Ishikawa (cell line): Measurements from ENCODE around the gene PLA2G2F.

Source experiments
- CEBPB ChIP-seq: IDR thresholded peaks from 2 replicates; pipeline ENCODE4 v1.6.1; 2012
- CREB1 ChIP-seq: IDR thresholded peaks from 2 replicates; pipeline ENCODE4 v1.6.1; 2012; ENCODE audit warnings: low read depth
- EGR1 ChIP-seq: IDR thresholded peaks from 2 replicates; pipeline ENCODE4 v1.6.1; 2012
- EP300 ChIP-seq: IDR thresholded peaks from 2 replicates; pipeline ENCODE4 v1.6.1; 2012; ENCODE audit warnings: borderline replicate concordance
- FOXM1 ChIP-seq: IDR thresholded peaks from 2 replicates; pipeline ENCODE4 v1.6.1; 2012; ENCODE audit warnings: low read depth, borderline replicate concordance
- NFIC ChIP-seq: IDR thresholded peaks from 2 replicates; pipeline ENCODE4 v1.6.1; 2012
- RAD21 ChIP-seq: IDR thresholded peaks from 2 replicates; pipeline ENCODE4 v1.6.1; 2012; ENCODE audit warnings: low read depth
- TAF1 ChIP-seq: IDR thresholded peaks from 2 replicates; pipeline ENCODE4 v1.6.1; 2012; ENCODE audit warnings: low read depth, mild to moderate bottlenecking
- TCF12 ChIP-seq: IDR thresholded peaks from 2 replicates; pipeline ENCODE4 v1.6.1; 2012; ENCODE audit warnings: low read depth
- TEAD4 ChIP-seq: IDR thresholded peaks from 2 replicates; pipeline ENCODE4 v1.6.1; 2012
- YY1 ChIP-seq: IDR thresholded peaks from 2 replicates; pipeline ENCODE4 v1.6.1; 2012; ENCODE audit warnings: low read depth
- ZBTB7A ChIP-seq: IDR thresholded peaks from 2 replicates; pipeline ENCODE4 v1.6.1; 2012; ENCODE audit warnings: low read depth
- TF ChIP-seq, protein P1 (sequence below): IDR thresholded peaks from 2 replicates; pipeline ENCODE4 v1.6.1; 2012; ENCODE audit warnings: low read depth, mild to moderate bottlenecking
- TF ChIP-seq, protein P2 (sequence below): IDR thresholded peaks from 2 replicates; pipeline ENCODE4 v1.6.1; 2012
- TF ChIP-seq, protein P3 (sequence below): IDR thresholded peaks from 2 replicates; pipeline ENCODE4 v1.6.1; 2012

Gene PLA2G2F

DNA sequence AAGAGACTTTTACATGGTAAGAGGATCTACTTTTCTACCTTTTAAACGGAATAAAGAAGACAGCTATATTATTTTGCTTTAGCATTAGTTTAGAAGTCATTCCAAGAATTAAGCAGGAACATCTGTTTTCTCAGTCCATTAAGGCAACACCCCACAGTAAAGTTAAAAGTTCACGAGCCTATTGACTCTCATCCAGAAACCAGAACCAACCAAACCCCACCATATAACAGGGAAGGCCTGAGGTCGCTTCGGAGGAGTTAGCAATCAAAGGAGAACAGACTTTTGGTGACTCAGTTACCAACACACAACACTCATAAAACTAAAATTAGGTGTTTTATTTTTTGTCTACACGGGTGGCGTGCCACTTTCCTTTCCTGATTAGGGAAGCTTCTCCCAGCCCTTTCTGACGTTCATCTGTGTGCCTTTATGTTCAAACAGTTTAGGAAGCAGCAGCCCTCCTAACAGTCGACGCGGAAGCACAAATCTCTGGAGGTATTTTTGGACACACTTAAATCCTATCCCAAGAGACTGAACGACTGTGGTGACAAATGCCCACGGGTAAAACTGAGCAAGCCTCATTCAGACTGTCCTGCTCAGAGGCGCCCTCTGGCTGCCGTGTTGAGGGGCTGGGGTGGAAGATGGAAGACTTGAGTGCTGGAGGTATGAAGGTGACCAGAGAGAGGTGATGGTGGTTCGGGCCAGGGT lies 55.8 kb downstream of the PLA2G2F start:
- no peak for TF ChIP-seq EGR1
- TF ChIP-seq EP300, result no peak
- TF ChIP-seq YY1, result no peak
- TF ChIP-seq RAD21, result peak; percentile 43; the same call in 1 of the 2 replicates
- TF ChIP-seq, protein P1, sequence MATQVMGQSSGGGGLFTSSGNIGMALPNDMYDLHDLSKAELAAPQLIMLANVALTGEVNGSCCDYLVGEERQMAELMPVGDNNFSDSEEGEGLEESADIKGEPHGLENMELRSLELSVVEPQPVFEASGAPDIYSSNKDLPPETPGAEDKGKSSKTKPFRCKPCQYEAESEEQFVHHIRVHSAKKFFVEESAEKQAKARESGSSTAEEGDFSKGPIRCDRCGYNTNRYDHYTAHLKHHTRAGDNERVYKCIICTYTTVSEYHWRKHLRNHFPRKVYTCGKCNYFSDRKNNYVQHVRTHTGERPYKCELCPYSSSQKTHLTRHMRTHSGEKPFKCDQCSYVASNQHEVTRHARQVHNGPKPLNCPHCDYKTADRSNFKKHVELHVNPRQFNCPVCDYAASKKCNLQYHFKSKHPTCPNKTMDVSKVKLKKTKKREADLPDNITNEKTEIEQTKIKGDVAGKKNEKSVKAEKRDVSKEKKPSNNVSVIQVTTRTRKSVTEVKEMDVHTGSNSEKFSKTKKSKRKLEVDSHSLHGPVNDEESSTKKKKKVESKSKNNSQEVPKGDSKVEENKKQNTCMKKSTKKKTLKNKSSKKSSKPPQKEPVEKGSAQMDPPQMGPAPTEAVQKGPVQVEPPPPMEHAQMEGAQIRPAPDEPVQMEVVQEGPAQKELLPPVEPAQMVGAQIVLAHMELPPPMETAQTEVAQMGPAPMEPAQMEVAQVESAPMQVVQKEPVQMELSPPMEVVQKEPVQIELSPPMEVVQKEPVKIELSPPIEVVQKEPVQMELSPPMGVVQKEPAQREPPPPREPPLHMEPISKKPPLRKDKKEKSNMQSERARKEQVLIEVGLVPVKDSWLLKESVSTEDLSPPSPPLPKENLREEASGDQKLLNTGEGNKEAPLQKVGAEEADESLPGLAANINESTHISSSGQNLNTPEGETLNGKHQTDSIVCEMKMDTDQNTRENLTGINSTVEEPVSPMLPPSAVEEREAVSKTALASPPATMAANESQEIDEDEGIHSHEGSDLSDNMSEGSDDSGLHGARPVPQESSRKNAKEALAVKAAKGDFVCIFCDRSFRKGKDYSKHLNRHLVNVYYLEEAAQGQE, result no peak

DNA sequence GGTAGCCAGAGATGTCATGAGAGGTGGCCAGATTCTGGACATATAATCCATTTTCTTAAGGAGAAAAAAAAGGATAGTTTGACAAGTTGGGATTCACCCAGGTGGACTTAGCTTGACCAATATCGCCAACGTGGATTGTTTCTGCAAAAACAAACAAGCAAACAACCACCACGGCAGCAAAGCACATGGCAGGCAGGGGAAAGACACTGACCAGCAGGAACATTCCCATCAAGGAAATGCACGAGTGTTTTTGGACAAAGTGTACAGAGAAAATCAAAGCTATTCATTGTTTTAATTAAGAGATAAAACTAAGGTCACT lies 56.3 kb downstream of the PLA2G2F start:
- no peak for TF ChIP-seq EGR1

DNA sequence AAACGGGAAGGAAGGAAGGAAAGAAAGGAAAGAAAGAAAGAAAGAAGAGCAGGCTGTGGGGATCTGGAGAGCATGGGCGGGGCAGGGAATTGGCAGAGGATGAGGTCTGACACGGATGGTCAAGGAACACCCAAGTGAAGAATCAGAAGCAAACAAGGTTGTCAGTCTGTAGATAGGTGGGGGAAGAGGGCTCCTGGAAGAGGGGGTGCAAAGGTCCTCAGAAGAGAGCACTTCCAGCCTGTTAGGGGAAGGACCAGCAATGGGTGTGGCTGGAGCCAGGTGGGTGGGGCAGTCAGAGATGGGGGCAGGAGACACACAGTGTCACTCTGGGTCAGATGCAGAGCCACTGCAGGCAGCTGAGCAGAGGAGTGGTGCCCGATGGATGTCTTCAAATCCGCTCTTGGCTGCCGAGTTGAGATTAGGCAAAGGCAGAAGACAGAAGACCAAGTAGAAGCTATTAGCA lies 58.2 kb downstream of the PLA2G2F start:
- TF ChIP-seq YY1 (no peak), TCF12 (no peak), CEBPB (no peak), TEAD4 (no peak)
- TF ChIP-seq, protein P2, sequence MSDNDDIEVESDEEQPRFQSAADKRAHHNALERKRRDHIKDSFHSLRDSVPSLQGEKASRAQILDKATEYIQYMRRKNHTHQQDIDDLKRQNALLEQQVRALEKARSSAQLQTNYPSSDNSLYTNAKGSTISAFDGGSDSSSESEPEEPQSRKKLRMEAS, result no peak

DNA sequence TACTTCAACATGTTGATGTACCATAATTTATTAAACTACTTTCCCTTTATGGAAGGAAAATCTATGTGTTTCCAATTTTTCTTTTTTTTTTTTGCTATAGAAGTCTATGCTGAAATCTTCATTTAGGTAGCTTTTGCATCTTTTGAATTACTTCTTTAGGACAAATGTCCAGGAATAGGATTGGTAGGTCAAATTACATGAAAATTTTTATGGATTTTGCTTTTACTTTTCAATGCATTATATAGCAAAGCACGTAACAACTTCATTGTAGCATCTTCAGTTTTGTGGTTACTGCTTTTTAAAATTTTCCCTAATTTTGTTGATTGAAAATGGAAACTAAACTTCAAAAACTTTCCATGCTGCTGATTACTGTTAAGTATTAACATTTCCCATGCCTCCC lies 59.2 kb downstream of the PLA2G2F start:
- TF ChIP-seq CEBPB (no peak), ZBTB7A (no peak)
- TF ChIP-seq, protein P1, result no peak

DNA sequence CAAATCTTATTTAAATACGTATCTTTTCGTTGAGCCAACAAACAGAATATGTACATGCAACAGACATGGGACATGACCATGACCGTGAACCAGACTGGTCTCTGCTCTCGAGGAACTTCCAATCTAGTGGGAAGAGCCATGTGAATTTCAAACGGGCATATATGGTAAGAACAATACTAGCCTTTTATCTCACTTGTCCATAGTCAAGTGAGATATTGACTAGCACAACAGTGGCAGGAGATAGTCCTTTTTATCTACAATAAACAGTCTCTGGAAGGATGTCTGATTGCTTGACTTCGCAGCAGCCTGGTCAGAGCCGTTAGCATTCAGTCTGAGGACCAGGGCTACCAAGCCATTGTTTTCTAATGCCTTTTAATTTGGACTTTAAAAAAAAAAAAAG lies 59.8 kb downstream of the PLA2G2F start:
- TF ChIP-seq, protein P1, result no peak
- TF ChIP-seq EGR1 (no peak), TCF12 (no peak), FOXM1 (no peak), TEAD4 (no peak), TAF1 (no peak), EP300 (no peak), NFIC (no peak), YY1 (no peak), CEBPB (no peak), ZBTB7A (no peak), CREB1 (no peak), RAD21 (no peak)
- TF ChIP-seq, protein P3, sequence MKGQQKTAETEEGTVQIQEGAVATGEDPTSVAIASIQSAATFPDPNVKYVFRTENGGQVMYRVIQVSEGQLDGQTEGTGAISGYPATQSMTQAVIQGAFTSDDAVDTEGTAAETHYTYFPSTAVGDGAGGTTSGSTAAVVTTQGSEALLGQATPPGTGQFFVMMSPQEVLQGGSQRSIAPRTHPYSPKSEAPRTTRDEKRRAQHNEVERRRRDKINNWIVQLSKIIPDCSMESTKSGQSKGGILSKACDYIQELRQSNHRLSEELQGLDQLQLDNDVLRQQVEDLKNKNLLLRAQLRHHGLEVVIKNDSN, result no peak

DNA sequence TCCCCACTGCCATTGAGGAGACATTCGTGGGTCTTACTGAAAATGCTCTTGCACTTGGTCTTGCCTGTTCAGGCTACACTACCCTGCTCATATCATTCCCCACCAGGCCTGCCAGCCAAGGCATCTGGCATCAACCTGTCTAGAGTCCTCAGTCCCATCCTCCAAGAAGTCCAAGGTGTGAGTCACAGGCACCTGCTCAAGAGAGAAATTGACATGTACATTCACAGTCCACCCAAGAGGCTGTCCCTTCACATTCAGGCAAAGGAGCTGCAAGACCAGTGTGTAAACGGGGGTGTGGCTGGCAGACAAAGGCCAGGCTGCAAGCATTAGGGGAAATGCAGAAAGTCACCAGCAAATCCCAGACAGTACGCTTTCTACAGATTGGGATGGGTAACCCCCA lies 60.3 kb downstream of the PLA2G2F start:
- TF ChIP-seq, protein P3, result no peak
- no peak for TF ChIP-seq TCF12
- no peak for TF ChIP-seq CEBPB
- TF ChIP-seq EGR1, result no peak
- no peak for TF ChIP-seq EP300
- TF ChIP-seq FOXM1, result no peak
- TF ChIP-seq TAF1, result no peak
- TF ChIP-seq CREB1, result no peak
- no peak for TF ChIP-seq ZBTB7A
- TF ChIP-seq, protein P2, result no peak
- no peak for TF ChIP-seq TEAD4
- no peak for TF ChIP-seq YY1
- TF ChIP-seq, protein P1, result no peak
- no peak for TF ChIP-seq NFIC
